Activated T-cell treated with anti-CD3 and anti-CD28 coated beads, Interleukin-2, amount 50 U/mL, for 24 hours (primary cell): Measurements from ENCODE around the gene ABHD2.
"Not testable (repeated sequence)": the region's sequence is repeated elsewhere in the genome, so short reads cannot be mapped to it uniquely, and the experiment has no call there.

Experiments used
- DNase-seq: peaks from one replicate; pipeline ENCODE4 v3.0.0-alpha.2; 2020
- H3K27ac Mint-ChIP-seq: 2 replicates; pipeline ENCODE4 v1.8.0; 2020; ENCODE audit warnings: mild to moderate bottlenecking, mixed read lengths
- H3K27me3 Mint-ChIP-seq: 2 replicates; pipeline ENCODE4 v1.8.0; 2020; ENCODE audit warnings: mixed read lengths
- H3K36me3 Mint-ChIP-seq: 2 replicates; pipeline ENCODE4 v1.8.0; 2020; ENCODE audit warnings: low read depth, mixed read lengths
- H3K4me1 Mint-ChIP-seq: 2 replicates; pipeline ENCODE4 v1.8.0; 2020; ENCODE audit warnings: low read depth, mixed read lengths
- H3K4me3 Mint-ChIP-seq: 2 replicates; pipeline ENCODE4 v1.8.0; 2020; ENCODE audit warnings: mild to moderate bottlenecking, moderate library complexity, mixed read lengths
- H3K9me3 Mint-ChIP-seq: 2 replicates; pipeline ENCODE4 v1.8.0; 2020; ENCODE audit warnings: mixed read lengths

ABHD2 gene

GRCh38 chr15:89115547-89115946 is 27.3 kb downstream of the ABHD2 start:
- Mint-ChIP-seq H3K4me3 (no peak overlapping the region), H3K27ac (no peak overlapping the region), H3K9me3 (no peaks in the 10 kb centered on the region), H3K36me3 (peaks cover 66% of the 10 kb centered on the region), H3K4me1 (peaks cover 42% of the 10 kb centered on the region), H3K27me3 (no peaks in the 10 kb centered on the region)
- DNase-seq, result no peak

- Mint-ChIP-seq H3K9me3 (no peaks in the 10 kb centered on the region), H3K4me1 (peaks cover 40% of the 10 kb centered on the region), H3K27ac (no peak overlapping the region), H3K36me3 (peaks cover 74% of the 10 kb centered on the region), H3K27me3 (no peaks in the 10 kb centered on the region), H3K4me3 (no peak overlapping the region)
- no peak for DNase-seq
Observed at GRCh38 chr15:89116404-89116803, 28.1 kb downstream of the ABHD2 start.

DNA sequence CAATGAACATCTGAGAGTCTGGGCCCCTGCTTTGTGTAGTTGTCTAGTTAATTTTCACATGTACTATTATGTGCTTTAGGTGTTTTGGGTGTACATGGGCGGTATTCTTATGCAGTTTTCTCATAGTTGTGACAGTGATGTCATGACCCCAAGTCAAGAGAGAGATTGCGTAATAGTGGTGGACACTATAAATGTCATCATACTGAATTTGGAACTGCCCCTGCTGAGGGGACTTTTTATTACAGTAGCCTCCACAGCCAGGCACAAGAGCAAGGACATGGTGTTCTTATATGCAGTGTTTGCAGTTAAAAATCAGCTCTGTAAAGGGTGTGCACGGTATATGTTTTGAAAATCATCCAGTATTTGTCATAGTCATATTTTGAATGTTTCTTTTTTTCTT is 29.5 kb downstream of the ABHD2 start:
- peak overlapping the region; percentile 23 for H3K27ac Mint-ChIP-seq
- H3K36me3 Mint-ChIP-seq, result peaks cover 87% of the 10 kb centered on the region
- H3K4me3 Mint-ChIP-seq, result no peak overlapping the region
- no peaks in the 10 kb centered on the region for H3K27me3 Mint-ChIP-seq
- H3K4me1 Mint-ChIP-seq, result peaks cover 30% of the 10 kb centered on the region
- DNase-seq, result no peak
- H3K9me3 Mint-ChIP-seq, result no peaks in the 10 kb centered on the region

- Mint-ChIP-seq H3K36me3 (peaks cover 92% of the 10 kb centered on the region), H3K27me3 (no peaks in the 10 kb centered on the region), H3K9me3 (no peaks in the 10 kb centered on the region), H3K4me3 (no peak overlapping the region), H3K4me1 (peaks cover 26% of the 10 kb centered on the region), H3K27ac (no peak overlapping the region)
- no peak for DNase-seq
Observed at GRCh38 chr15:89118481-89118989, 30.3 kb downstream of the ABHD2 start.

GRCh38 chr15:89119489-89120478 is 31.5 kb downstream of the ABHD2 start:
- Mint-ChIP-seq H3K4me3 (no peak overlapping the region), H3K27me3 (no peaks in the 10 kb centered on the region), H3K4me1 (peaks cover 24% of the 10 kb centered on the region), H3K36me3 (peaks cover 90% of the 10 kb centered on the region), H3K9me3 (no peaks in the 10 kb centered on the region), H3K27ac (peak overlapping the region; percentile 5)
- DNase-seq, result no peak

DNA sequence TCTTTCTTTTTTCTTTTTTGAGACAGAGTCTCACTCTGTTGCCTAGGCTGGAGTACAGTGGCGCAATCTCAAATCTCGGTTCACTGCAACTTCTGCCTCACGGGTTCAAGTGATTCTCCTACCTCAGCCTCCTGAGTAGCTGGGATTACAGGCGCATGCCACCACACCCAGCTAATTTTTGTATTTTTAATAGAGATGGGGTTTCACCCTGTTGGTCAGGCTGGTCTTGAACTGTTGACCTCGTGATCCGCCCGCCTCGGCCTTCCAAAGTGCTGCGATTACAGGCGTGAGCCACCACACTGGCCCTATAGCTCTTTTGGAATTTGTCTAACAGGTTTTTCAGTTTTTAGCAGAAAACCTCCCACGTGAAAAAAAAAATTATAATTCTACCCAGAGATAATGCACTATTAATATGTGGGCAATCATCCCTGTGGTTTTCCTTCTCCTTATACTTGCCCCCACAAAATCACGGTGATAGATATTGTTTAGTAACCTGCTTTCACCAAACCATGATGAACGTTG is 32.3 kb downstream of the ABHD2 start:
- peaks cover 23% of the 10 kb centered on the region for H3K4me1 Mint-ChIP-seq
- H3K27me3 Mint-ChIP-seq, DNase-seq, H3K27ac Mint-ChIP-seq, H3K9me3 Mint-ChIP-seq, H3K4me3 Mint-ChIP-seq: not testable (repeated sequence)
- H3K36me3 Mint-ChIP-seq, result peaks cover 88% of the 10 kb centered on the region

DNA sequence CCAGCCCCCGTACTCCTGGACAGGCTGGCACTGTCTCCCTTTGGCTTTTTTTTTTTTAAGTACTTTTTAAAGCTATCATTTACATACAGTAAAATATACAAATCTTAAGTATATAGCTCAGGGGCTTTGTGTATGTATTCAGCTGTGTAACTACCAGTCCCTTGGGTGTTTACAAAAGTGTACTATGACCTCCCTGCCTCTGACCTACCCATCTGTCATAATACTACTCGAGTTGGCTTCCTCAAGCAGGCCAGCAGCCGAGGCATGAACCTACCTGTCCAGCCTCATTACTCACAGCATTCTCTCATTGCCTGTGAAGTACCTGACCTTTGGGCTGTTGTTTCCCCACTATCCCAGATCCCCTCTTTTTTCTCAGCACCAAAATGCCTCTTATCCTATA is 33.2 kb downstream of the ABHD2 start:
- Mint-ChIP-seq H3K27me3 (no peaks in the 10 kb centered on the region), H3K4me3 (no peak overlapping the region), H3K4me1 (peaks cover 23% of the 10 kb centered on the region), H3K27ac (peak overlapping the region; percentile 31), H3K9me3 (no peaks in the 10 kb centered on the region), H3K36me3 (peaks cover 88% of the 10 kb centered on the region)
- DNase-seq, result no peak

DNA sequence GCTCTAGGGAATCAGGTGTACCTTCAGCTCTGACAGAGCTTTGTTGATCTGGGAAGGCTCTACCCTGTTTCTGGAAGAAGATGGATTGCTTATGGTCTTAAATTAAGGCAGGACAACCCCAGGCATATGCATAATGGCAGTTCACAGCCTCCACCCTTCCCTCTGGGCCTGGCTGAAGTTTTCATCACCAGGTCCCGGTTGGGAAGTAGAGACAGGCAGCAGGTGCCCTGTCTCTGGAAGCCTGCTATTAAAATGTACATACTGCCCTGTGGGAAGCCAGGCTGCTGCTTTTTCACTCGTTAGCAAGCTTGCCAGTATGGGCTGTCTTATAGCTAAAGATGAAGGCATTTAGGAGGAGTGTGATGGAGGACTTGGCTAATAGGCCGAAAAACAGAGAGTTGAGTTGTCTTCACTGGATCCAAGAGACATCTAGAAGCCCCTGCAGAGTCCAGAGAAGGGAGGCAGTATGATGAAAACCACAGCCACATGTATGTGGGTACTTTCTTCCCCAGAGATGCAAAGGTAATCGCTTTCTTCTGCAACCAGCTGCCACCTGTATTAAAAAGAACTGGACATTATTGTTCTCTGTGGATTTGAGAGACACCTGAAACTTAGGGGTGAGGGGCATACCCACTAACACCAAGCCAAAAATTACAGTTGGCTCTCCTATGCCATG is 34.4 kb downstream of the ABHD2 start:
- Mint-ChIP-seq H3K27ac (no peak overlapping the region), H3K9me3 (no peaks in the 10 kb centered on the region), H3K4me1 (peaks cover 20% of the 10 kb centered on the region), H3K36me3 (peaks cover 85% of the 10 kb centered on the region), H3K4me3 (no peak overlapping the region), H3K27me3 (no peaks in the 10 kb centered on the region)
- no peak for DNase-seq

DNA sequence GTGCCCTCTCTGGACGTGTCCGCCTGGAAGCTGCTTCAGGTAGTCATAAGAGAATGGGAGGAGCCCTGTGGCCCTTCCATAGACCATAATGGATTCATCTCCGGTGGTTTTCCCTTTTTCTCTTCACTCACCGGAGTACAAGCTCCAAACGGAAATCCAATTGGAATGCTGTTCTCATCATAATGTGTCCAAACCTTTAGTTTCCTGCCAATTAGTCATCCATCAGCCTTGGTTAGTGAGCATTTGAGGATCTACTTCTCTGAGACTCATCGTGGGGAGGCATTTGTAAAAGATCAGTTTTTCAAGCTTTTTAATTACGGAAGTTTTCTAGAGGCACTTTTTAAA is 34.9 kb downstream of the ABHD2 start:
- H3K27ac Mint-ChIP-seq, result no peak overlapping the region
- H3K9me3 Mint-ChIP-seq, result no peaks in the 10 kb centered on the region
- no peak overlapping the region for H3K4me3 Mint-ChIP-seq
- H3K36me3 Mint-ChIP-seq, result peaks cover 80% of the 10 kb centered on the region
- peaks cover 16% of the 10 kb centered on the region for H3K4me1 Mint-ChIP-seq
- H3K27me3 Mint-ChIP-seq, result no peaks in the 10 kb centered on the region
- DNase-seq, result no peak

- Mint-ChIP-seq H3K9me3 (no peaks in the 10 kb centered on the region), H3K27ac (no peak overlapping the region), H3K36me3 (peaks cover 64% of the 10 kb centered on the region), H3K4me3 (no peak overlapping the region), H3K27me3 (no peaks in the 10 kb centered on the region), H3K4me1 (peaks cover 2% of the 10 kb centered on the region)
- DNase-seq, result no peak
Observed at GRCh38 chr15:89125088-89125826, 37.0 kb downstream of the ABHD2 start.

DNA sequence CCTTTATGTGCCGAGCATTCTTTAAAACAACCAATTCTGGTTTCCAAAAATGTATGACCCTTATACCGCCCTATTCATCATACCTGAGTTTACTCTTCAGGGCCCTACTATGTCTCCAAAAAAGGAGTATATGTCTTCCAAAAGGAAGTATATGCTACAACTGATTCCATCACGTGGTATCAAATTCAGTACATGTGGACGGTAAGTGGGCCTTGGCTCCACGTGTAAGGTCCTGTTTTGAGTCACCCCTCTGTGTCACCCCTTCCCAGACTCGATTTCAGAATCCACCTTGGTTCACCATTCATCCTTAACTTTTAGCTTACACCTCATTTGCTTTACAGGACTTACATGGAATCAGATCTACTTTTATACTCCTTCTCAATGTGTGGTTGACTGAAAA is 37.8 kb downstream of the ABHD2 start:
- no peaks in the 10 kb centered on the region for H3K9me3 Mint-ChIP-seq
- H3K27ac Mint-ChIP-seq, result peak overlapping the region; percentile 2
- no peaks in the 10 kb centered on the region for H3K27me3 Mint-ChIP-seq
- peaks cover 7% of the 10 kb centered on the region for H3K4me1 Mint-ChIP-seq
- no peak for DNase-seq
- peaks cover 67% of the 10 kb centered on the region for H3K36me3 Mint-ChIP-seq
- no peak overlapping the region for H3K4me3 Mint-ChIP-seq

GRCh38 chr15:89127054-89127702 is 38.9 kb downstream of the ABHD2 start:
- DNase-seq, result no peak
- no peak overlapping the region for H3K27ac Mint-ChIP-seq
- no peak overlapping the region for H3K4me3 Mint-ChIP-seq
- H3K36me3 Mint-ChIP-seq, result peaks cover 60% of the 10 kb centered on the region
- H3K27me3 Mint-ChIP-seq, result no peaks in the 10 kb centered on the region
- peaks cover 13% of the 10 kb centered on the region for H3K4me1 Mint-ChIP-seq
- H3K9me3 Mint-ChIP-seq, result no peaks in the 10 kb centered on the region

GRCh38 chr15:89128320-89129122 is 40.3 kb downstream of the ABHD2 start:
- peaks cover 22% of the 10 kb centered on the region for H3K4me1 Mint-ChIP-seq
- H3K27ac Mint-ChIP-seq, result no peak overlapping the region
- H3K4me3 Mint-ChIP-seq, result no peak overlapping the region
- no peaks in the 10 kb centered on the region for H3K27me3 Mint-ChIP-seq
- no peak for DNase-seq
- peaks cover 48% of the 10 kb centered on the region for H3K36me3 Mint-ChIP-seq
- no peaks in the 10 kb centered on the region for H3K9me3 Mint-ChIP-seq
